GM19395 (cell line): Measurements from ENCODE around the gene PREP.

Experiments
- ATAC-seq: cut with Tn5 transposase; IDR thresholded peaks from one replicate; pipeline ENCODE4 v1.9.1; 2021; ENCODE audit warnings: mild to moderate bottlenecking, moderate library complexity; ENCODE audit not compliant: unreplicated experiment

Gene PREP

GRCh38 chr6:105398859-105399258 is 4.0 kb downstream of the PREP start:
- ATAC-seq, result no peak

- no peak for ATAC-seq
Observed at GRCh38 chr6:105397987-105398386, 4.9 kb downstream of the PREP start.

- ATAC-seq, result no peak
Observed at GRCh38 chr6:105391705-105392104, 11.2 kb downstream of the PREP start.

GRCh38 chr6:105389543-105389942 is 13.3 kb downstream of the PREP start:
- ATAC-seq, result no peak

GRCh38 chr6:105388392-105388791 is 14.5 kb downstream of the PREP start:
- no peak for ATAC-seq

- ATAC-seq, result no peak
Observed at GRCh38 chr6:105384004-105384403, 18.9 kb downstream of the PREP start.

GRCh38 chr6:105382958-105383357 is 19.9 kb downstream of the PREP start:
- ATAC-seq, result no peak

GRCh38 chr6:105382496-105382895 is 20.4 kb downstream of the PREP start:
- no peak for ATAC-seq

GRCh38 chr6:105380634-105381033 is 22.2 kb downstream of the PREP start:
- ATAC-seq, result no peak

GRCh38 chr6:105375797-105376196 is 27.1 kb downstream of the PREP start:
- no peak for ATAC-seq

GRCh38 chr6:105374010-105374420 is 28.9 kb downstream of the PREP start:
- ATAC-seq, result no peak

- no peak for ATAC-seq
Observed at GRCh38 chr6:105373481-105373880, 29.4 kb downstream of the PREP start.

- no peak for ATAC-seq
Observed at GRCh38 chr6:105372849-105373182, 30.1 kb downstream of the PREP start.

- ATAC-seq, result no peak
Observed at GRCh38 chr6:105372142-105372848, 30.6 kb downstream of the PREP start.

GRCh38 chr6:105370351-105370750 is 32.5 kb downstream of the PREP start:
- ATAC-seq, result no peak

- no peak for ATAC-seq
Observed at GRCh38 chr6:105369145-105369544, 33.7 kb downstream of the PREP start.

GRCh38 chr6:105364243-105364642 is 38.6 kb downstream of the PREP start:
- no peak for ATAC-seq

- ATAC-seq, result no peak
Observed at GRCh38 chr6:105363100-105363754, 39.7 kb downstream of the PREP start.

GRCh38 chr6:105359419-105360370 is 43.2 kb downstream of the PREP start:
- no peak for ATAC-seq

- no peak for ATAC-seq
Observed at GRCh38 chr6:105357165-105357564, 45.7 kb downstream of the PREP start.

- ATAC-seq, result no peak
Observed at GRCh38 chr6:105352037-105352617, 50.8 kb downstream of the PREP start.
